DND-41 (cell line): ENCODE results near the gene BFSP2.

Source experiments
- CTCF ChIP-seq: IDR thresholded peaks from 2 replicates; pipeline ENCODE4 v1.5.1; 2012; ENCODE audit warnings: borderline replicate concordance, low read length, moderate library complexity, mild to moderate bottlenecking; ENCODE audit not compliant: poor library complexity, severe bottlenecking; ENCODE audit errors: extremely low read depth
- EZH2 ChIP-seq: IDR thresholded peaks from 3 replicates; pipeline ENCODE4 v1.6.1; 2012; ENCODE audit warnings: borderline replicate concordance, low read depth, mild to moderate bottlenecking, moderate library complexity, low read length, inconsistent platforms; ENCODE audit not compliant: severe bottlenecking

- no peak for TF ChIP-seq CTCF
- no peak for TF ChIP-seq EZH2
Measured at GRCh38 chr3:133442518-133442917, 42.7 kb downstream of the BFSP2 start.
